Embryonic facial prominence (tissue), 1 donor: Measurements from ENCODE around the gene CYP2W1.

ENCODE experiments used
- DNase-seq: peaks from one replicate; pipeline ENCODE4 v3.0.0-alpha.2; 2016; ENCODE audit errors: extremely low spot score

The CYP2W1 gene

DNA sequence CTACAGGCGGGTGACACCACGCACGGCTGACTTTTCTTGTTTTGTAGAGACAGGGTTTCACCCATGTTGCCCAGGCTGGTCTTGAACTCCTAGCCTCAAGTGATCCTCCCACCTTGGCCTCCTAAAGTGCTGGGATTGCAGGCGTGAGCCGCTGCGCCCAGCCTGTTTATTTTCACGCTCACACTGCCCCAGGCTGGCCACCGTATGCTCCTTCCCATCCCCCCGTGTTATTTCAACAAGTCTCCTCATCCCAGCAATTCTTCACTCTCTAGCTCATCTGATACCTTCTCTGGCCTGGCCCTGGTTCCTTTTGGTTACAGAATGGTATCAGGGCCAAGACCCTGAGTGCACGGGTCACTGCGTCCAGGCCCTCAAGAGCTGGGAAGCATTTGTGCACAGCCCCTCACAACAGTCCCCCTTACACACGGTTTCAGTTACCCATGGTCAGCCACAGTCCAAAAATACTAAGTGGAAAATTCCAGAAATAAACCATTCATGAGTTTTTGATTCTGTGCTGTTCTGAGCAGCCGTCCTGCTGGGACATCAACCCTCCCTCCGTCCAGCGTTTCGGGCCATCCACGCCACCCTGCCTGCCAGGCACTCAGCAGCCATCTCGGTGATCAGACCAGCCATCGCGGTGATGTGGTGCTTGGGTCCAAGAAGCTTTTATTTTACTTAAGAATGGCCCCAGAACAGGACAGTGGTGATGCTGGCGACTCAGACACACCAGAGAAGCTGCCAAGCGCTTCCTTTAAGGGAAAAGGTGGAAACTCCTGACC, 16.5 kb upstream of the CYP2W1 start:
- no peak for DNase-seq

DNA sequence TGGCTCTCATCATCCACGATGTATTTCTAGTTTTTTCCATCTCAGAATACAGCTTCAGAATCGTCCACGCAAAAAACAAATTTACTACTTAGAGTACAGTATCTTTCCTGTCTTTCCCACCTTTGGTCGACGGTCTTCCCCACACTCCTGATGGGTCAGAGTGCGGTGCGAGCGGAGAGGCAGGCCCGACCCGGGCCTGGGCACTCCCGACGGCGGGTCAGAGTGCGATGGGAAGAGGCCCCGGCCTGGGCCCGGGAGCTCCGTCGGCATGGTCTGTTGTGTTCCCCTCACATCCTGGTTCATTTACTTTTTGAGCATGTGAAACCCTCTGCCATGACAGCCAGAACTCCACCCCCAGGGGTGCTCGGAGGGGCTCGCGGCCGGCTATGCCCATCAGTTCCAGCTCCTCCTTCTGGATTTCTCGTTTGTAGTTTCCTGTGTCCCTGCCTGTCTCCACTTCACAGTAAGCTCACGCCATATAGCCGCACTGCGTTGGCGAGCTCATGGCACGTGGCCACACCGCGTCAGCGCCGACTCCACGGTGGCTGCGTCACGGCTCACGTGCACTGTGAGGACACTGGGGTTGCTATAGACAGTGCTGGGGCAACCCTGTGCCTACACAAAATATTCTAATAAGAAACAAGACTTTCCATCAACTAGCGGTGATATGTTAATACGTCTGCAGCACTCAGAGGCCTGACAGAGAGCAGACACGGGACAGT, 15.5 kb upstream of the CYP2W1 start:
- DNase-seq, result no peak

- no peak for DNase-seq
Measured at GRCh38 chr7:968205-969105, 14.5 kb upstream of the CYP2W1 start.

DNA sequence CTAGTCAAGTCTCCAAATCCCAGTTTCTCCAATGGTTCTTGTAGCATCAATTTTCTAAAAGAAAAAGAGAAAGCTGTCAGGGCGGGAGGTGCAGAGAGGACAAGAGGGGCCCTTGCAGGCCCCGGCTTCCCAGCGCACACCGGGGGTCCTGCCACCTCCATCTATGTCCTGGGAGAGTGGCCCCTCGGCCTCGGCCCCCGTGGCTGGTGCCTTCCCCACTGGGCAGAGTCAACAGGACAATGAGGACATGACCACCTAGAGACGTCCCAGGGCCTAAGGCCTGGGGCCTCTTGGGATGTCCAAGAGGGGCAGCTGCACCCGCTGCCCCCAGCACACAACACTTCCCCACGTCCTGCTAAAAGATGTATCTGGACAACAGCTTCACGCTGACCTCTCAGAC, 13.6 kb upstream of the CYP2W1 start:
- DNase-seq, result no peak

GRCh38 chr7:970744-971143, 12.2 kb upstream of the CYP2W1 start:
- no peak for DNase-seq

DNA sequence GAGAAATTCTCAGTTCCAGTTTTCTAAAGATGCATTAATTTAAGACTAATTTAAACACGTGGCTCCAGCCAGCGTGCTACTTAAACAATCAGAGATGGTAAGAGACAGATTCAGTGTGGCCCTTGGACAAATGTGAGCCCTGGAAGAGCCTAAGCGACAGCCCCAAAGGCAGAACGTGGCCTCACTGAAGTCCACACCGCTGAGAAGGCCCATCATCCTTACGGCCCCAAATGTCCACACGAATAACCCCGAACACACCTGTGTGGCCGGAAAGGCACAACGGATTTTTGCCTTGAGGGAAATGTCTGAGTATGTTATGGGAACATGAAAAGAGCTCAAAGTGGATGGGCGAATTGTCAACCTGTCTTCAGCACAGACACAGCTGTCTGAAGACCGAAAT, 10.9 kb upstream of the CYP2W1 start:
- no peak for DNase-seq

DNA sequence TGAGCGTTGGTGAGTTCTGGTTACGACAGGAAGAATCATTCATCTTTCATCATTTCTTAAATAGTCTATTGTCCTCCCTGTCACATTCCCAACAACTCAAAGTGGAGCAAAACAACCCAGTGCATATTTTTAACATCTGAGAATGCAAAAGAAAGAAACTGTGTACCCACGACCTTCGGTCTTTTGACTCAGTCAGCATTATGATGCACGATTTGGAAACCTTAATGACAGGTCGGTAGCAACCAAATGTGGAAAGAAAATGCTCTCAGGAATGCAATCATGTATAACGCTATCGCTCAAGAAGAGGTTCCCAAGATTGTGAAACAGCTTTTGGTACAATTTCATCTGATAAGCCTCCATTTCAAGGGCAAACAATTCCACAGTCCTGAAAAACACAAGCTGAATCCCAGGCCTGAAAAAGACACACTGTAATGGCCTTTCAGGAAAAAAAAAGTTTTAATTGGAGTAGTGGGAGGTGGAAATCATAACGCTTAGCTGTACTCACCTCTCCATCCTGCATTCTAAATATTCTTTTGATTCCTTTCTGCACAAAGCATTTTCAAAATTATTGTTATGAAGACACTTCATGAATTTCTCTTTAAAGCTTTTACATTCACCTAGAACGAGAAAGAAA, 10.2 kb upstream of the CYP2W1 start:
- no peak for DNase-seq

DNA sequence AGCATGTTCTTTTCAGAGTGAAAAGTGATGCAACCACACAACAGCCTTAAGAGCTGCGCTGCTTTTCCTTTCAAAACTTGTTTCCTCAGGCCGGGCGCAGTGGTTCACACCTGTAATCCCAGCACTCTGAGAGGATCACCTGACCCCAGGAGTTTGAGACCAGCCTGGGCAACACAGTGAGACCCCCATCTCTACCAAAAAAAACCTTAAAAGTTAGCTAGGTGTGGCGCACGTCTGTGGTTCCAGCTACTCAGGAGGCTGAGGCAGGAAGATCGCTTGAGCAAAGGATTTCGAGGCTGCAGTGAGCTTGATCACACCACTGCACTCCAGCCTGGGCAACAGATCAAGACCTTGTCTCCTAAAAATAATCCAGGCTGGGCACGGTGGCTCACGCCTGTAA, 9.7 kb upstream of the CYP2W1 start:
- DNase-seq, result no peak

- DNase-seq, result no peak
Measured at GRCh38 chr7:974172-974571, 8.8 kb upstream of the CYP2W1 start.

DNA sequence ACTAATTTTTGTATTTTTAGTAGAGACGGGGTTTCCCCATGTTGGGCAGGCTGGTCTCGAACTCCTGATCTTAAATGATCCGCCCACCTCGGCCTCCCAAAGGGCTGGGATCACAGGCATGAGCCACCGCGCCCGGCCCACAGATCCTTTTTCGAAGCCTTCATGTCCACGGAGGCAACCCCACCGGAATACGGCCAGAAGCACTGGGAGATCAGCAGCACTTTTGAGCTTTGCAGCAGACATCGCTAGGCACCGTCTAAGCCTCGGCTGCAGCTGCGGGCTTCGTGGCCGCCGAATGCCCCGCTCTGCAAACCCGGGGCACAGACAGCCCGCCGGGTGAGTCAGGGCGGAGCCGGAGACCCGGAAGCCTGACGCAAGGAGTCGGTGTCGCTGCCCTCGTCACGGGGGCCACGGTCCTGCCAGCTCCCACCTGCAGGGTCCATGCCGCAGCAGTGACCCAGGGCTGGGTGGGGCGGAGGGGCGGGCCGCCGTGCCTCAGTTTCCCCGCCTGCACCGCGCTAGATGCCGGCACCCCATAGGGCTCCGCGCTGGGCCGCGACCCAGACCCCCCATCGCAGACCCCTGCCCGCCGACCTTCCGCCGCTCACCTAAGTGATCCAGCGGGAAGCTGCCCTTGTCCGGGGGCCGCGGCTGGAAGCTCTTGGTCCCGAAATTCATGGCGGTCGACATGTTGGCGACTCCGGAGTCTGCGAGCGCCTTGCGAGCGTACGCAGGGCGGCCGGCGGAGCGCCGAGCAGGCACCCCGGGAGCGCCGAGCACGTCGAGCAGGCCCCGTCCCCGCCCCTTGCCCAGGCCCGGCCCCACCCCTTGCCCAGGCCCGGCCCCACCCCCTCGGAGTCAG, 7.9 kb upstream of the CYP2W1 start, which contains the start of gene COX19:
TSS of gene COX19 (minus strand) at position 730 of the 862 bp plus-strand sequence. CDS start at position 690, 40 bp downstream.
- DNase-seq, result peak; percentile 73

- no peak for DNase-seq
Measured at GRCh38 chr7:975702-976473, 7.1 kb upstream of the CYP2W1 start.

GRCh38 chr7:976901-977325, 6.1 kb upstream of the CYP2W1 start:
- DNase-seq, result no peak

DNA sequence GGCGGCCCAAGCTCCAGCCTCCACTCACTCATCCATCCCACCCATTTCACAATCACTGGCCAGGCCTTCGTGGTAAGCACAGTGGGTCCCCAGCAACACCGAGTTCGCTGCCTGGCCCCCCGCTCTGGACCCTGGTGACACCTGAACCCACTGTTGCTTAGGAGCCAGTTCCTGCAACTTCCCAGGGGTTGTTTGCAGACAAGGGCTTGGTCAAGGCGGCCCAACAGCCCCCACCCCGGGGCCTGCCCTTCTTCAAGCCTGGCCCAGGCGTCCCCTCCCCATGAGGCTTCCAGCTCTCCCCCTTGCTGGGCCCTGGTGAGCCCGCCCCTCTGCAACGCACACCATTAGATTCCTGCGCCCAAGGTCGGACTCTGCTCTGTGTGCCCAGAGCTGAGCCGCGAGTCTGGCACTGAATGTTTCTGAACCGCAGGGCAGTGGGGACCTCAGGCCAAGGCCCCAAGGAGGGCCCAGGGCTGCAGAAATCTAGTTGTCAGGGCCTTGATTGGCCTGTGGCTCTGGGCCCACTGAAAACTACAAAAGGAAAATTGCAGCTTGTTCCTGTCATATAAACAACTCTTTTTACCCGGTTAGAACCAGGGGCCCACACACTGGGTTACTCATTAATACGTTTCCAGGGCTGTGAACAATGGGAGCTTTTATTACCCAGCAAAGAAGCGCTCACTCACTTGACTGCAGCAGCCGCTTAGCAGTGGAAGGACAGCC, 5.5 kb upstream of the CYP2W1 start:
- DNase-seq, result no peak

DNA sequence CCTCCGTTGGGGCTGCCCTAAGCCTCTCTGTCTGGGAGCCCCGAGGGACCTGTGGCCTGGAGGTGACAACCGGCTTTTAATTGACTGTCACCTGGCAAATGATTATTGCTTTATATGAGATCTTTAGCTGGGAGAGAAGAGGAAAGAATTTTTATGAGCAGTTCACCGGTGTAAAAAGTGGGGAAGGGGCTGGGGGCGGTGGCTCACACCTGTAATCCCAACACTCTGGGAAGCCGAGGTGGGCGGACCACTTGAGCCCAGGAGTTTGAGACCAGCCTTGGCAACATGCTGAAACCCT, 5.0 kb upstream of the CYP2W1 start:
- DNase-seq, result no peak

- DNase-seq, result no peak
Measured at GRCh38 chr7:978416-979091, 4.4 kb upstream of the CYP2W1 start.

DNA sequence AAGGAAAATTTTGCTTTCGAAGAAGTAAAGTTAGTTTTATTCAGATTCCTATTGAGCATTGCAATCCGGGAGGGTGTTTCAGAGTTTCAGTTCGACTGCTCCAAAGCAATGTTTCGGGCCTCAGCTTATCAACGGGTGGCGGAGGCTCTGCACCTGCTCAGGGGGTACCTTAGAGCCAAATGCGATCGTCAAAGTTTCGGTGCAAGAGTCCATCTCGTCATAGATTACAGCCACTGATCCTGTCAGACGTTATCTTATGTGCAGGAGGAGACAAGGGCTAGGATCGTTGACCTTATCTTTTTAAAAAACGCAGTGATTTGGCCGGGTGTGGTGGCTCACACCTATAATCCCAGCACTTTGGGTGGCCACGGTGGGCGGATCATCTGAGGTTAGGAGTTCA, 3.8 kb upstream of the CYP2W1 start:
- no peak for DNase-seq

DNA sequence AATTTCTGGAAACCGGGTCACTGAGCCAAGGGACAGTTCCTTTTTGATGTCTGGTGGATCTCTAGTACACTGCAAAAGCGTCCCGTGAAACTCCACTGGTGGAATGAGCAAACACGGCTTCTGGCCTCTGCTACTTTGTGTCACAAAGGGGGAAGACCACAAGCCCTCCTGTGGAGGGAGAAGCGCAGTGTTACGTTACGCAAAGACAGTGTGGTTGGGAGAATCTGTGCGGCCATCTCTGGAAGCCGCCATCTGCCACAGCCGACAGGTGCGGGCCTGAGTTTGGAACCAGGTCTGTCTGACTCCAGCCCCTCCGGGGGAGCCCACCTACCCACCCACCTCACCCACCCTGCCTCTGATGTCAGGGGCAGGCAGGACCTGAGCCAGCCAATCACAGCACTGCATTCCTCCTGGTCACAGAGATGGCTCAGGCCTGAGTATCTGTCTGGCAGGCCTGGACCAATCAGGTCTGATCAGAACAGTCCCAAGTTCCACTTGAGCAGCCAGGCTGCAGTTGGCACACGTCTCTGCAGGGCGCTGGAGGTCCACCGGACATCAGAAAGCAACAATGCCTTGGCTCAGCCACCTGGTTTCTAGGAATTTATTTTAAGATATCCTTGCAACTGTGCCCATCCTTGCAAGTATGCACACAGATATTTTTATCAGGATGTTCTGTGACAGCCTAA, 3.0 kb upstream of the CYP2W1 start:
- no peak for DNase-seq

GRCh38 chr7:981793-982510, 1.0 kb upstream of the CYP2W1 start:
- DNase-seq, result no peak
